SK-N-SH treated with all-trans-retinoic acid at 6 μM for 48 hours (cell line): ENCODE measurements around the gene PRICKLE3.

Experiments used
- ATAC-seq: fragments of 200-7000 bp; cut with Tn5 transposase; 3 replicates; pipeline ENCODE4 v1.9.1; 2020; ENCODE audit warnings: mild to moderate bottlenecking, moderate library complexity
- BACH2 ChIP-seq: fragments of 250-450 bp; sonication (Bioruptor Pico); IDR thresholded peaks from 2 replicates; pipeline ENCODE4 v1.9.0; 2021; ENCODE audit warnings: mild to moderate bottlenecking, borderline replicate concordance
- CREB5 ChIP-seq: fragments of 250-450 bp; sonication (Bioruptor Pico); IDR thresholded peaks from 2 replicates; pipeline ENCODE4 v1.5.1; 2020; ENCODE audit warnings: low read depth, mild to moderate bottlenecking, moderate library complexity
- CSDC2 ChIP-seq: fragments of 250-450 bp; sonication (Bioruptor Pico); IDR thresholded peaks from 2 replicates; pipeline ENCODE4 v1.5.0; 2020; ENCODE audit warnings: mild to moderate bottlenecking, moderate library complexity
- ESRRG ChIP-seq: fragments of 250-450 bp; sonication (Bioruptor Pico); IDR thresholded peaks from 2 replicates; pipeline ENCODE4 v1.6.1; 2021; ENCODE audit warnings: mild to moderate bottlenecking
- ISL1 ChIP-seq: fragments of 250-450 bp; sonication (Bioruptor Pico); IDR thresholded peaks from 2 replicates; pipeline ENCODE4 v2.1.2; 2022; ENCODE audit warnings: mild to moderate bottlenecking, moderate library complexity
- OSR1 ChIP-seq: fragments of 250-450 bp; sonication (Bioruptor Pico); IDR thresholded peaks from 2 replicates; pipeline ENCODE4 v1.8.0; 2022; ENCODE audit warnings: moderate library complexity, mild to moderate bottlenecking, inconsistent platforms
- PATZ1 ChIP-seq: fragments of 250-450 bp; sonication (Bioruptor Pico); IDR thresholded peaks from 2 replicates; pipeline ENCODE4 v1.8.0; 2020; ENCODE audit warnings: mild to moderate bottlenecking, moderate library complexity, borderline replicate concordance
- PPARA ChIP-seq: fragments of 250-450 bp; sonication (Bioruptor Pico); IDR thresholded peaks from 2 replicates; pipeline ENCODE4 v1.5.0; 2020; ENCODE audit warnings: mild to moderate bottlenecking, borderline replicate concordance
- SNAI2 ChIP-seq: fragments of 250-450 bp; sonication (Bioruptor Pico); IDR thresholded peaks from 2 replicates; pipeline ENCODE4 v1.5.0; 2020; ENCODE audit warnings: mild to moderate bottlenecking, moderate library complexity
- TCF4 ChIP-seq: fragments of 250-450 bp; sonication (Bioruptor Pico); IDR thresholded peaks from 2 replicates; pipeline ENCODE4 v1.8.0; 2021; ENCODE audit warnings: mild to moderate bottlenecking, moderate library complexity, borderline replicate concordance
- ZC3H10 ChIP-seq: fragments of 250-450 bp; sonication (Bioruptor Pico); IDR thresholded peaks from 2 replicates; pipeline ENCODE4 v1.5.1; 2021; ENCODE audit warnings: mild to moderate bottlenecking, moderate library complexity
- ZFP3 ChIP-seq: fragments of 250-450 bp; sonication (Bioruptor Pico); IDR thresholded peaks from 2 replicates; pipeline ENCODE4 v1.5.0; 2020; ENCODE audit warnings: mild to moderate bottlenecking, moderate library complexity
- ZFP30 ChIP-seq: fragments of 450-650 bp; formaldehyde crosslinking; IDR thresholded peaks from 2 replicates; pipeline ENCODE4 v1.5.0; 2022; ENCODE audit warnings: mild to moderate bottlenecking, moderate library complexity
- ZNF565 ChIP-seq: fragments of 450-650 bp; formaldehyde crosslinking; conservative IDR thresholded peaks from 2 replicates; pipeline ENCODE4 v1.5.0; 2020; ENCODE audit warnings: low read depth, mild to moderate bottlenecking, moderate library complexity
- ZNF70 ChIP-seq: fragments of 450-650 bp; formaldehyde crosslinking; IDR thresholded peaks from 2 replicates; pipeline ENCODE4 v1.5.0; 2020; ENCODE audit warnings: mild to moderate bottlenecking, moderate library complexity
- ZNF8 ChIP-seq: fragments of 450-650 bp; formaldehyde crosslinking; IDR thresholded peaks from 2 replicates; pipeline ENCODE4 v1.5.0; 2020; ENCODE audit warnings: mild to moderate bottlenecking, moderate library complexity
- TF ChIP-seq, protein P1 (sequence below): fragments of 250-450 bp; sonication (Bioruptor Pico); IDR thresholded peaks from 2 replicates; pipeline ENCODE4 v1.5.1; 2021; ENCODE audit warnings: mild to moderate bottlenecking, moderate library complexity
- TF ChIP-seq, protein P2 (sequence below): fragments of 250-450 bp; sonication (Bioruptor Pico); IDR thresholded peaks from 2 replicates; pipeline ENCODE4 v1.5.0; 2020; ENCODE audit warnings: mild to moderate bottlenecking, moderate library complexity
- TF ChIP-seq, protein P3 (sequence below): fragments of 250-450 bp; sonication (Bioruptor Pico); IDR thresholded peaks from 2 replicates; pipeline ENCODE4 v1.8.0; 2021; ENCODE audit warnings: low read depth, mild to moderate bottlenecking, moderate library complexity, borderline replicate concordance

Gene PRICKLE3

DNA sequence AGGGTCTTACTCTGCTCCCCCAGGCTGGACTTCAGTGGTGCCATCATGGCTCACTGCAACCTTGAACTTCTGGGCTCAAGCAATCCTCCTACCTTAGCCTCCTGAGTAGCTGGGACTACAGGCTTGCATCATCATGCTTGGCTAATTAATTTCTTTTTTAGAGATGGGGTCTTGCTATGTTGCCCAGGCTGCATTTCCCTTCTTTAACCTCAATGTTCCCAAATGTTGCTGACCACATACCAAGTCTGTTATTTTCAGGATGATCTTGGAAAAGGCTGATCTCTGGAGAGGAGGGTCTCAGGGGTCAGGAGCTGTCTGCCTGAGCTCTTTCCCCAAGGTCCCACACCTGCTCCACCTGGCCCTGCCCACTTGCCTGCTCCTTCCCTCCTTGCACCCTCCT, 33.9 kb upstream of the PRICKLE3 start:
- ATAC-seq = no peak
- no peak for TF ChIP-seq ZFP30
- no peak for TF ChIP-seq ZNF70 (CRISPR knock-in tag)
- TF ChIP-seq ZNF565 (CRISPR knock-in tag) = no peak
- no peak for TF ChIP-seq CSDC2 (CRISPR knock-in tag)
- TF ChIP-seq, protein P1, sequence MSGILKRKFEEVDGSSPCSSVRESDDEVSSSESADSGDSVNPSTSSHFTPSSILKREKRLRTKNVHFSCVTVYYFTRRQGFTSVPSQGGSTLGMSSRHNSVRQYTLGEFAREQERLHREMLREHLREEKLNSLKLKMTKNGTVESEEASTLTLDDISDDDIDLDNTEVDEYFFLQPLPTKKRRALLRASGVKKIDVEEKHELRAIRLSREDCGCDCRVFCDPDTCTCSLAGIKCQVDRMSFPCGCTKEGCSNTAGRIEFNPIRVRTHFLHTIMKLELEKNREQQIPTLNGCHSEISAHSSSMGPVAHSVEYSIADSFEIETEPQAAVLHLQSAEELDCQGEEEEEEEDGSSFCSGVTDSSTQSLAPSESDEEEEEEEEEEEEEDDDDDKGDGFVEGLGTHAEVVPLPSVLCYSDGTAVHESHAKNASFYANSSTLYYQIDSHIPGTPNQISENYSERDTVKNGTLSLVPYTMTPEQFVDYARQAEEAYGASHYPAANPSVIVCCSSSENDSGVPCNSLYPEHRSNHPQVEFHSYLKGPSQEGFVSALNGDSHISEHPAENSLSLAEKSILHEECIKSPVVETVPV (CRISPR knock-in tag) = no peak
- TF ChIP-seq SNAI2 (CRISPR knock-in tag) = no peak
- TF ChIP-seq PPARA = no peak
- no peak for TF ChIP-seq ESRRG (CRISPR knock-in tag)
- TF ChIP-seq, protein P2, sequence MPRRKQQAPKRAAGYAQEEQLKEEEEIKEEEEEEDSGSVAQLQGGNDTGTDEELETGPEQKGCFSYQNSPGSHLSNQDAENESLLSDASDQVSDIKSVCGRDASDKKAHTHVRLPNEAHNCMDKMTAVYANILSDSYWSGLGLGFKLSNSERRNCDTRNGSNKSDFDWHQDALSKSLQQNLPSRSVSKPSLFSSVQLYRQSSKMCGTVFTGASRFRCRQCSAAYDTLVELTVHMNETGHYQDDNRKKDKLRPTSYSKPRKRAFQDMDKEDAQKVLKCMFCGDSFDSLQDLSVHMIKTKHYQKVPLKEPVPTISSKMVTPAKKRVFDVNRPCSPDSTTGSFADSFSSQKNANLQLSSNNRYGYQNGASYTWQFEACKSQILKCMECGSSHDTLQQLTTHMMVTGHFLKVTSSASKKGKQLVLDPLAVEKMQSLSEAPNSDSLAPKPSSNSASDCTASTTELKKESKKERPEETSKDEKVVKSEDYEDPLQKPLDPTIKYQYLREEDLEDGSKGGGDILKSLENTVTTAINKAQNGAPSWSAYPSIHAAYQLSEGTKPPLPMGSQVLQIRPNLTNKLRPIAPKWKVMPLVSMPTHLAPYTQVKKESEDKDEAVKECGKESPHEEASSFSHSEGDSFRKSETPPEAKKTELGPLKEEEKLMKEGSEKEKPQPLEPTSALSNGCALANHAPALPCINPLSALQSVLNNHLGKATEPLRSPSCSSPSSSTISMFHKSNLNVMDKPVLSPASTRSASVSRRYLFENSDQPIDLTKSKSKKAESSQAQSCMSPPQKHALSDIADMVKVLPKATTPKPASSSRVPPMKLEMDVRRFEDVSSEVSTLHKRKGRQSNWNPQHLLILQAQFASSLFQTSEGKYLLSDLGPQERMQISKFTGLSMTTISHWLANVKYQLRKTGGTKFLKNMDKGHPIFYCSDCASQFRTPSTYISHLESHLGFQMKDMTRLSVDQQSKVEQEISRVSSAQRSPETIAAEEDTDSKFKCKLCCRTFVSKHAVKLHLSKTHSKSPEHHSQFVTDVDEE (CRISPR knock-in tag) = no peak
- TF ChIP-seq ZNF8 (CRISPR knock-in tag) = no peak
- no peak for TF ChIP-seq BACH2 (CRISPR knock-in tag)
- TF ChIP-seq ISL1 = no peak
- TF ChIP-seq, protein P3, sequence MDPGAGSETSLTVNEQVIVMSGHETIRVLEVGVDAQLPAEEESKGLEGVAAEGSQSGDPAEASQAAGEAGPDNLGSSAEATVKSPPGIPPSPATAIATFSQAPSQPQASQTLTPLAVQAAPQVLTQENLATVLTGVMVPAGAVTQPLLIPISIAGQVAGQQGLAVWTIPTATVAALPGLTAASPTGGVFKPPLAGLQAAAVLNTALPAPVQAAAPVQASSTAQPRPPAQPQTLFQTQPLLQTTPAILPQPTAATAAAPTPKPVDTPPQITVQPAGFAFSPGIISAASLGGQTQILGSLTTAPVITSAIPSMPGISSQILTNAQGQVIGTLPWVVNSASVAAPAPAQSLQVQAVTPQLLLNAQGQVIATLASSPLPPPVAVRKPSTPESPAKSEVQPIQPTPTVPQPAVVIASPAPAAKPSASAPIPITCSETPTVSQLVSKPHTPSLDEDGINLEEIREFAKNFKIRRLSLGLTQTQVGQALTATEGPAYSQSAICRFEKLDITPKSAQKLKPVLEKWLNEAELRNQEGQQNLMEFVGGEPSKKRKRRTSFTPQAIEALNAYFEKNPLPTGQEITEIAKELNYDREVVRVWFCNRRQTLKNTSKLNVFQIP = no peak
- no peak for TF ChIP-seq PATZ1 (CRISPR knock-in tag)
- TF ChIP-seq ZC3H10 = no peak
- no peak for TF ChIP-seq OSR1 (CRISPR knock-in tag)
- TF ChIP-seq ZFP3 (CRISPR knock-in tag) = no peak
- no peak for TF ChIP-seq CREB5 (CRISPR knock-in tag)

- no peak for ATAC-seq
- TF ChIP-seq, protein P2 (CRISPR knock-in tag) = no peak
- TF ChIP-seq PATZ1 (CRISPR knock-in tag) (no peak), ZFP30 (no peak), CREB5 (CRISPR knock-in tag) (no peak), TCF4 (CRISPR knock-in tag) (no peak), ZNF70 (CRISPR knock-in tag) (no peak), PPARA (no peak), BACH2 (CRISPR knock-in tag) (no peak), CSDC2 (CRISPR knock-in tag) (no peak)
Observed at GRCh38 chrX:49214996-49215526, 28.9 kb upstream of the PRICKLE3 start.
